SK-N-DZ (cell line): Measurements from ENCODE around the gene ZMYND10.

Experiments used
- DNase-seq: peaks from one replicate; pipeline ENCODE4 v3.0.0-alpha.2; 2015; ENCODE audit warnings: low spot score

Gene ZMYND10

GRCh38 chr3:50303013-50303815 is 42.3 kb downstream of the ZMYND10 start, which contains the start of gene HYAL1:
Gene HYAL1, minus strand, starts transcription at chr3:50303574. Its CDS starts 618 bp downstream, at chr3:50302956.
- peak; percentile 71 for DNase-seq

DNA sequence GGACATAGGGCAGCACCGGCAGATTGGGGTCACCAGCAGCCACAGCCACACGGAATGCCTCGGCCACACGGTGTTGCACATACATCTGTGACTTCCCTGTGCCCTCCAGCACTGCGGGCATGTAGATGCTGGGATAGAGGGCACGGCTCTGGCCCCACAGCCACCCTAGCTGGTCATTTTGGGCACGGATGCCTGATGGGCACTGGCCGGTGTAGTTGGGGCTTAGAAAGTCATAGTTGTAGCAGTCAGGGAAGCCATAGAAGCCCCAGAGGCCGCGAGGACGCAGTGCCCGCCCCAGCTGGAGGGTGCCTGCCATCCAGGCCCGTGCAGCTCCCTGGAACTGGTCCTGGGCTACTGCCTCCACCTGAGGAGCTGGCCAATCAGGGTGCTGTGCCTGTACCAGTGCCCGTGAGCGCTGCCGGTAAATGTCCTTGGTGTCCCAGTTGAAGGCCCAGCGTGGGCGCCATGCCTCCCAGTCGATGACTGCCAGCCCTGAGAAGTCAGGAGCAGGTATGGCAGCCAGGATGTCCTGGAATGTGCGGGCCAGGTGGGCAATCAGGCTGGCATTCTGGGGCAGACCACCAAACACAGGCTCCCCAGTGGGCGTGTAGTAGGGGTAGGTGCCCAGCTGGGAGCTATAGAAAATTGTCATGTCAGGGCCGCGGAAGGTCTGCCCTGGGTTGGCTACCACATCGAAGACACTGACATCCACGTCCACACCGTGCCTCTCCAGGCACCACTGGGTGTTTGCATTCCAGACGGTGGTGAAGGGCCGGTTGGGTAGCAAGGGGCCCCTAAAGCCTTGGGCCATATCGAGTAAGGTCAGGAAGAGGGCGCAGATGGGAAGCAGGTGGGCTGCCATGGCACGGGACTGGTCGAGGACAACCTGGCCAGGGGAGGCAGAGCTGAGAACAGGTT is 43.2 kb downstream of the ZMYND10 start:
- no peak for DNase-seq

DNA sequence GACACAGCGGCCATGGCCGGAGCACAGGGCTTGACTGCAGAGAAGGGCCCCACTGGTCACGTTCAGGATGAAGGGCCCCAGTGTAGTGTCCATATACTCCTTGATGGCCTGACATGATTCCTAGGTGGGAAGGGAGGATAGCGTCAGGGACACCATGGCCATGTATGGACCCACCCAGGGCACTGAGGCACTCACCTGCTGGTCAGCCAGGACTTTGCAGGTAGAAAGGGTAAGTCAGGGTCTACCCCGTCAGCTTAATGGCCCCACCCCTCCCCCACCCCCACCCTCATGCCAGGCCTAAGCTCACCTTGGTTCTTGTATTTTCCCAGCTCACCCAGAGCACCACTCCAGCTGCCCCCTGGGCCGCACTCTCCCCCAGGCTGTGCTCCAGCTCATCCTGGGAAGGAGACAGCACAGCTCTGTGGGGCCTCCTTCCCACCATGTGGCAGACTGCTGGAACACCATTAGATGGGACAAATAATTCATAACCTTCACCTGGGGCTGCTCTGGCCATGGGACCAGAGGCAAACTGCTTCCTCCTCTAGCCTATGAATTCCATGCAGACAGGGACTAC is 44.8 kb downstream of the ZMYND10 start:
- no peak for DNase-seq

DNA sequence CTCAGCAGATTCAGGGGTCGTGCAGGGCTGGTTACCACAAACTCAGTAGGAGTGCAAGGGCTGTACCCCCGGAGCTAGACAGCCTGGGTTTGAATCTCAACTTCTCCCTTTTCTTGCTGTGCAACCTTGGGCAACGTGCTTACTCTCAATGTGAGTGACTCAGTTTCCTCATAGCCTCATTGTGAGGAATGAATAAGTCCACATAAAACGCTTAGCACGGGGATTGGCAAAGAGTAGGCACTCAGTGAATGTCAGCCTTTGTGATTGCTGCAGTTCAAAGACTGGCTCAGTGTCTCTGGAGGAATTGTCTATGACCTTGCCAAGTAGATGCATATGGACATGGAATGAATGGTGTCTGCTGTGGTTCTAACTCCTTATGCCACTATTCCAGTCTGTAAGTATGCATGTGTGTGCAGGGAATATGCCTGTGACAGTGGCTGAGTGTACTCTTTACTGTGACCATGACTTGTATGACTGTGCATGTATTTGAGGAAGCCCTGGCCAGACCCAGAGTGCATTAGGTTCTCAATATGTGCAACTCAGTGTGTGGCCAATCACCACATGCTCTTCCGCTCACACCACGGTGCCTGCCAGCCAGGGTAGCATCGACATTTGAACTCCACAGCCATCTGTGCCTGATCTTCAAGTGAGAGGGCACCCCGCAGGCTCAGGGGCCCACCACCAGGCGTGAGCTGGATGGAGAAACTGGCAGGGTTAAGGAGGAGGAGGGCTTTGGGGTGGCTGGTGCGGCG is 45.4 kb downstream of the ZMYND10 start:
- no peak for DNase-seq

DNA sequence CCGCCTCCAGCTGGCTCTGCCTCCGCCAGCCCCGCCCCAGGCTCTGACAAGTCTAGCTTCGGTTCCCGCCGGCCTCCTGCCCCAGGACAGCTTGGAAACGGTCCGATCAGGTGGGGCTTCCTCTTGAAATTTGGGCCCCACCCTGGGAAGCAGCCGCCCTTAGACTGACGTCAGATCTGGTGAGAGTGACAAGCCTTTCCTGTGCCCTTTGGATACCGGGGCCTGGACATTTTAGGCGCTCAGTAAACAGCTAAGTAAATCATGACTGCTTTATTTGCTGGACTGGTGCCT is 45.9 kb downstream of the ZMYND10 start:
- DNase-seq, result no peak

- peak; percentile 97 for DNase-seq
These were observed 46.5 kb downstream of the ZMYND10 start, which contains the start of the genes HYAL3 and NAA80 for GRCh38 chr3:50298836-50299637. Gene HYAL3, minus strand, starts transcription at chr3:50299405. Its CDS starts 3,803 bp downstream, at chr3:50295602. Gene NAA80, minus strand, starts transcription at chr3:50299405. Its CDS starts 1,942 bp downstream, at chr3:50297463.

DNA sequence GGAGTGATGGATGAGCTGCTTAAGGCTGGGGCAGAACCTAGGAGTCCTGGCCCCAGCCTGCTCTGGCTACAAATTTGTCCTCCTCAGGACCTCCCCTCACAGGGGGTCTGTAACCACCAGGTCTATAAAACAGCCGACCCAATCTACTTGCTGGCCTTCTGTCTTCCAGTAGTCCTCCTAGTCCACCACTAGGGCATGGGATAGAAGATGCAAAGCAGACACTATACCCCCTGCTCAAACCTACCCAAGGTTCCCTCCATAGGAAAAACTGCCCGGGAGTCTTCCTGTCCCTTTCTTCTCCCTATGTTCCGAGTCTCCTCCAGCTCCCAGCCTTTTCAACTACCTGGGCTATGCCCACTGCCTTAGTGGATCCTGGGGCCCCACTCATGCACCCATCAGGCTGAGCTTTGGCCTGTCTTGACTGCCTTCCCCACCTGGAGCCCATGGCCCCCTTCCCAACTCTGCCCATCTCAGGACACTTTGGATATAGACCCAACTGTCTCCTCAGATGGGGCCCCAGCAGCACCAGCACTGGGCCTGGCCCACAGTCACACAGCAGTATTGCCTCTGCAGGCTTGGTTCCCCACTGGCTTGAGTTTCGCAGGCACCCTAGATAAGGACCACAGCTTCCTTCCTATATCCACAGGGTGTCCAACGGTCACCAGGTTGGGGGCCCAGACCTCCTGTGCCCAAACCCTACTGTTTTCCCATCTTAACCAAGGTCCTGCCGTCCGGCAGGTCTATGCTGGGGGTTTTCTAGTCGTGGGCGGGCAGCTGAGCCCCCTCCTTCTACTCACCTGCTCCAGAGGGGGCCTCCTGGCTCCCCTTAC is 47.4 kb downstream of the ZMYND10 start:
- no peak for DNase-seq

- no peak for DNase-seq
These were observed 48.2 kb downstream of the ZMYND10 start for GRCh38 chr3:50297384-50297775.

DNA sequence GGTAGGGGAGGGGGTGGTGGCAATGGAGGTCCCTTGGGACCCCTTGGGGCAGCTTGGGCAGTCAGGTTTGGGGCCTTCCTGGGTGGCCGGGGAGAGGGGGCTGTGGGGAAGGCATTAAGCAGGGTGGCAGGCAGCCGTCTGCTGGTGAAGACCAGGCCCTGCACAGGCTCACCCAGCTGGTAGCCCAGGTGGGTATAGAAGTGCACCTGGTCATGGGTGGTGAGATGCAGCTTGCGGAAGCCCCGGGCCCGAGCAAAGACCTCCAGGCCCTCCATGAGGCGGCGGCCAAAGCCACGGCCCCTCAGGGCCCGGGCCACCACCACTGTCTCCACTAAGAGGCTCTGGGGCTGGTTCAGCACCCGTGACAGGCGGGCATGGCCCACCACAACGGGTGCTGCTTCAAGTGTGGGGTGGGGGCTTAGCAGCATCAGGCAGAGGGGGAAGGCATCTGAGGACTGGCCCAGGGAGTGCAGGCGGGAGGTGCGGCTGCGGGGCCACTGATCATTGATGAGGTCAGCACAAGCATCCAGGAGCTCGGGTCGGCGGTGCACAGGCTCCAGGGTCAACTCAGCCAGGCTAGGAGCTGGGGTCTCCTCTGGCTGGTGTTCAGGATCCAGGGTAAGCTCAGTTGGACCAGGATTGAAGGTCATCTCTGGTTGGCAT is 48.7 kb downstream of the ZMYND10 start:
- DNase-seq, result no peak

DNA sequence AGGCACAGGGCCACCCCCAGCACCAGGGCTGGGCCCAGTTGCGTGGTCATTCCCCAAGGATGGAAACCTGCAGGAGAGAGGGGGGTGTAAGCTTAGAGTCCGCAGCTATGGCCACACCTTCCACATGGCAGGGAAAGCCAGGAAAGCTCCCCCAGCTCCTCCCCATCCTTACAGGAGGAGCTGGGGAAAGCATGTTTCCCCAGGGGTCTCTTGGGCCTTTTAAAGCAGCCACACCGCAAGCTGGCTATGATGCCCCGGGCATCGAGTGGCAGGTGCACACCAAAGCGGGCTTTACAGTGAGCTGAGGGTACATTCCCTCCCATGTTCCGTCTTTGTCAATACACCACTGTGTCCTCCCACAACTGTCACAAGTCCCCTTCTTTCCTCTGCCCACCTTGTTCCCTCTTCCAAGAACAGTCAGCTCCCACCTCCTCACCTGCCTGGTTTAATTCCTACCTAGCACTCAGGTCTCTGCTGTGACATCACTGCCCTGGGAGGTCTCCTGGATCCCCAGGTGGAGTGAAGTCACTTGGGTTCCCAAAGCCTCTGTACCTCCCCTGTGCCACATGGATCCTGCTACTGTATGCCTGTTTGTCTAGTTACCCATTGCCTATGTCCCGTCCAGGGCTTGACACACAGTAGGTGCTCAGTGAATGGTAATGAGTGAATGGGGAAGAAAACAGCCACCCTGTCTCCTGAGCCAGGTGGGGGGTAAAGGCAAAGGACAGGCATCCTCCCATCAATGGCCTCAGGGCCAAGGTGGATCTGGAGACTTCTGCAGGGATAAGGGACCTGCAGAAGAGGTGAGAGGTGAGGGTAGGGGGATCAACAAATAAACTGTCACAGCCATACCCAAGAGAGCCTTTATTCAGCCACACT is 49.7 kb downstream of the ZMYND10 start:
- DNase-seq, result no peak

- no peak for DNase-seq
These were observed 50.8 kb downstream of the ZMYND10 start for GRCh38 chr3:50294492-50295403.

GRCh38 chr3:50294089-50294488 is 51.4 kb downstream of the ZMYND10 start:
- DNase-seq, result no peak

GRCh38 chr3:50293079-50293801 is 52.3 kb downstream of the ZMYND10 start:
- DNase-seq, result no peak

DNA sequence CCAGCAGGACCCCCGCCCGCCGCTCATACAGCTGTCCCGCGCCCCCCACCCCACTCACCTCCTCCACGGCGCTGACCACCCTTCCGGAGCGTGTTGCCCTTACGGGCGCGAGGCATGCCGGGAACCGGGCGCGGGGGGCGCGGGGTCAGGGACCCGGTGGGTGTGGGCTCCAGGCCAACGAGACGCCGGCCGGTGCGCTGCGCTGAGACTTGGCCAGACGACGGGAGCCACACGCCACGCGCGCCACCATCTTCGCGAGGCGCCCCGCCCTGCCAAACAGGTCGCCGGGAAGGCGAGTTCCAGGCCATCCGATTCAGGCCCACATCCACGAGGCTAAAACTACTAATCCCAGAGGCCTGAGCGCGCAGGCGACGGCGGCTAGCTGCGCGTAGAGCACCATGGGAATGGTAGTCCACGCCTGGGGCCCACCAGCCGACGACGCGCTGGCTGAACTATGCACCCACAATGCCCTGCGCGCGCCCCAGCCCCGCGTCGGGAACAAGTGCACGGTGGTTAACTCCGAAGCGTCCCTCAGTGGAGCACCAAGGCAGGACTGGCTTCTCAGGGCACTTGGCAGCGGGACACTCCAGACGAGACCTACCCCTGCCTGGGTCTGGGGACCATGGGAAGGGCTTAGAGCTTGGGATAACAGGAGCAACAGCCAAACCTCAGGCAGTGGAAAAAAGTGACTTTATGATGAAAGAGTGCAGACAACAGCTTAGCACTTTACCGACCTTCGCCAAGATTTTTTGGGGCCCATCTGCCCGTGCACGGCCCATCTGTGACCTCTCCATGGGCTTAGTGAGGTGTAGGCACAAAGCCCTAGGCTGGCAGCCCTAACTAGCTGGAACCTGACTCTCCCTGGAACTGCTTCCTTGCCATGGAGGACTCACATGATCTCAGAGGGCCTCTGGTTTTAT is 53.1 kb downstream of the ZMYND10 start, which contains the start of gene IFRD2:
IFRD2 (minus strand) TSS at position 271 of the 920 bp plus-strand sequence; CDS start at position 116, 155 bp downstream.
- peak; percentile 96 for DNase-seq
